ENCODE results near the gene TPP1. TPM values are rescaled to one million over a fixed set of nuclear protein-coding genes. Genes with fewer than 3 reads are reported as not detected.

The TPP1 gene
- total RNA-seq, 1 donor from 2014 or later = 72.0 TPM

- intact Hi-C loops (cut with DNase I) = no loop called here
- no peak for DNase-seq (ENCODE audit: low spot score)
Measured at GRCh38 chr11:6615882-6616585, 3.2 kb downstream of the TPP1 start.

- intact Hi-C loops (cut with DNase I) = no loop called here
- DNase-seq (ENCODE audit: low spot score) = no peak
Measured at GRCh38 chr11:6615046-6615445, 4.2 kb downstream of the TPP1 start.

- DNase-seq (ENCODE audit: low spot score) = no peak
- intact Hi-C loops (cut with DNase I) = no loop called here
Measured at GRCh38 chr11:6614446-6614845, 4.8 kb downstream of the TPP1 start.

DNA sequence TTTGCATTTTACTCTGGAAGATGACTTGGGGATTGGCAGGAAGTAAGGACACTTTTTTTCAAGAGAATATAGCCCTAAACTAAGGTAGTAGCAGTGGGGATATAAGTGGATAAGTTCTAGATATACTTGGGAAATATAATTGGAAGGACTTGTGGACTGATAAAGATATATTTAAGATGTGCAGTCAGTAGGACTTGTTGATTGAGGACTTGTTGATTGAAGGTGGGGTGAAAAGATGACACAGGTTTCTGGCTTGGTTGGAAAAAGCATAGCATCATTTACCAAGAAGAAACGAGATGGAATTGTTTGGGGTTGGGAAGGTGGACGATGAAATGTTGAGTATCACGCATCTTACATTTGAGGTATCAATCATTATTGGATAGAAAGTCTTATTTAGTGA lies 5.7 kb downstream of the TPP1 start:
- no peak for DNase-seq (ENCODE audit: low spot score)
- intact Hi-C loops (cut with DNase I) = loop anchor here (2.0 kb wide), 1 partner anchor 69 kb away; the partner anchor contains the start of gene MRPL17

DNA sequence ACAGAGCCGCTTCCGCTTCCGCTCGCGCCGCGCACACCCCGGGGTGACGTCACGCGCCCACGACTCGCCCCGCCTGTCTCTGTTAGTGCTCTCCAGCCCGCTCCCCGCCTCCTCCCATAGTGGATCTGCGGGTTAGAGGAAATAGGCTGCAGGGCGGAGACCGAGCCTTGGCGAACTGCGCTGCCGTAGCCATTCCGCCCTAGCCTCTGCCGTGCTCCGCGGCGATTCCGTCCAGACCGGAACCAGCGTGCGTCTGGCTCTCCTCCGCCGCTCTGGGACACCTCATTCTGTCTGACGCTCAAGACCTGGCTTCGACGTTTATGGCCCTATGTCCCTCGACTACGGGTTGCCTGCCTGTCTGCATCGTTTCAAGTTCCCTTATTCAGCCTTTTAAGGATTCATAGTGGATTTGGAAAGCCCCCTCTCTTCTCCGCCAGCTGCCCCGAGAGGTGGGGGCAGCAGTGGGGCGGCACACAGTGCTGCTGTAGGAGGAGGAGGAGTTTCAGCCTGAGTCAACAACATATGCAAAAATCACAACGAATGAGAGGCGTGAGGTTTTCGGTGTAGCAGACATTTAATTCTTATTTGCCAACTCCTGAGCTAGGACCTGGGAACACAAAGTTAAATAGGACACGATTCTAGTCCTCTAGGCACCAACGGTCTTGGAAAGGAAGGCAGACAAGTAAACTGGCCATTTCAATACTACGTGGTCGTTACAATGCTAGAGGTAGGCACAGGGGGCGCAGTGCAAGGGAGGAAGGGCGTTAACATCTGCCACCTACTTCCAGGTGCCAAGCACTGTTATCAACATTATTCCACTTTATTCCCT lies 6.8 kb downstream of the TPP1 start, which contains the start of gene TAF10:
TAF10 (minus strand) TSS at position 4 of the 829 bp plus-strand sequence. CDS start 27 bp downstream, outside the sequence.
- peak; percentile 99 for DNase-seq (ENCODE audit: low spot score)
- intact Hi-C loops (cut with DNase I) = loop anchor here (2.0 kb wide), 1 partner anchor 70 kb away; the partner anchor contains the start of gene MRPL17

DNA sequence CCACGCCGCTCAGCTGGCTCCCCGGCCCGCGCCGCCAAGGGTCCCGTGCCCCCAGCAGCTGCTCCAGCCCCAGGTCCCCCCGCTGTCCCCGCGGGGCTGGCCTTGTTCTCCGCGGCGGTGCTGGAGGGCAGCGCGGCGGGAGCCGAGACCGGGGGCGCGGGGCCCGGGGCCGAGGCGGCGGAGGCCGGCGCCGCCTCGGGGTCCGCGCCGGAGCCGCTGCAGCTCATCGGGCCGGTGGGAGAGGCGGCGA lies 7.3 kb downstream of the TPP1 start:
- DNase-seq (ENCODE audit: low spot score) = no peak
- intact Hi-C loops (cut with DNase I) = loop anchor here (2.0 kb wide), 1 partner anchor 71 kb away; the partner anchor contains the start of gene MRPL17

GRCh38 chr11:6611092-6611962 lies 7.9 kb downstream of the TPP1 start:
- intact Hi-C loops (cut with DNase I) = no loop called here
- no peak for DNase-seq (ENCODE audit: low spot score)

DNA sequence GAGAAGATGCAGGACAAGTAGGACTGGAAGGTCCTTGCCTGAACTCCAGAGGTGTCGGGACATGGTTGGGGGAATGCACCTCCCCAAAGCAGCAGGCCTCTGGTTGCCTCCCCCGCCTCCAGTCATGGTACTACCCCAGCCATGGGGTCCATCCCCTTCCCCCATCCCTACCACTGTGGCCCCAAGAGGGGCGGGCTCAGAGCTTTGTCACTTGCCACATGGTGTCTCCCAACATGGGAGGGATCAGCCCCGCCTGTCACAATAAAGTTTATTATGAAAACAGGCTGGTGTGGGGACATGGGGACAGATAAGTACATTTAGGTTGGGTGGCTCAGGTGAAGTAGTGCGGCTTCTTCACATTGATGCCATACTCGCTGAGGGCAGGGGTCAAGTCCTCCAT lies 8.6 kb downstream of the TPP1 start:
- DNase-seq (ENCODE audit: low spot score) = no peak
- intact Hi-C loops (cut with DNase I) = no loop called here

DNA sequence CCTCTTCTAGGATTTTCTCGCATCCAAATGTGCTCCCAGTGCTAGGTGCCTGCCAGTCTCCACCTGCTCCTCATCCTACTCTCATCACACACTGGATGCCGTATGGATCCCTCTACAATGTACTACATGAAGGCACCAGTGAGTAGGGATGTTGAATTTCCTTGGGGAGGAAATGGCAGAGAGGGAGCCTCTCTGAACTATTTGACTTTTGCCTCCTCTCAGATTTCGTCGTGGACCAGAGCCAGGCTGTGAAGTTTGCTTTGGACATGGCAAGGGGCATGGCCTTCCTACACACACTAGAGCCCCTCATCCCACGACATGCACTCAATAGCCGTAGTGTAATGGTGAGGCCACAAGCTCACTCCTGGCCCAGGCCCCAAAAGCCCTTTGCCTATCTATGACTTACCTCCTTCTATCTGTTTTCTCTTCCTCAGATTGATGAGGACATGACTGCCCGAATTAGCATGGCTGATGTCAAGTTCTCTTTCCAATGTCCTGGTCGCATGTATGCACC lies 9.7 kb downstream of the TPP1 start:
- no peak for DNase-seq (ENCODE audit: low spot score)
- intact Hi-C loops (cut with DNase I) = no loop called here

- intact Hi-C loops (cut with DNase I) = no loop called here
- DNase-seq (ENCODE audit: low spot score) = no peak
Measured at GRCh38 chr11:6608726-6609501, 10.3 kb downstream of the TPP1 start.

DNA sequence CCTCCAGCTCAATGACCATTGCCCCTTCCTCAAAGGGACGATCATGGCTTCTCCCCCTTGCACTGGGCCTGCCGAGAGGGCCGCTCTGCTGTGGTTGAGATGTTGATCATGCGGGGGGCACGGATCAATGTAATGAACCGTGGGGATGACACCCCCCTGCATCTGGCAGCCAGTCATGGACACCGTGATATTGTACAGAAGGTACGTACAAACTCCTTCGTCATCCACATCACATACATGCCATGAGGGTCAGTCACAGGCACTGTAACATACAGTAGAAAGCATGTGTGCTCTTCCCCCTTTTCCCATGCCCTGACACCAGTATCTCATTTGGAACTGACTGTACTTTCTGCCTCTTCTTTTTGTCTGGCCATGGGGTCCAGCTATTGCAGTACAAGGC lies 11.2 kb downstream of the TPP1 start:
- intact Hi-C loops (cut with DNase I) = no loop called here
- DNase-seq (ENCODE audit: low spot score) = no peak

- intact Hi-C loops (cut with DNase I) = no loop called here
- no peak for DNase-seq (ENCODE audit: low spot score)
Measured at GRCh38 chr11:6607190-6607795, 11.9 kb downstream of the TPP1 start.

DNA sequence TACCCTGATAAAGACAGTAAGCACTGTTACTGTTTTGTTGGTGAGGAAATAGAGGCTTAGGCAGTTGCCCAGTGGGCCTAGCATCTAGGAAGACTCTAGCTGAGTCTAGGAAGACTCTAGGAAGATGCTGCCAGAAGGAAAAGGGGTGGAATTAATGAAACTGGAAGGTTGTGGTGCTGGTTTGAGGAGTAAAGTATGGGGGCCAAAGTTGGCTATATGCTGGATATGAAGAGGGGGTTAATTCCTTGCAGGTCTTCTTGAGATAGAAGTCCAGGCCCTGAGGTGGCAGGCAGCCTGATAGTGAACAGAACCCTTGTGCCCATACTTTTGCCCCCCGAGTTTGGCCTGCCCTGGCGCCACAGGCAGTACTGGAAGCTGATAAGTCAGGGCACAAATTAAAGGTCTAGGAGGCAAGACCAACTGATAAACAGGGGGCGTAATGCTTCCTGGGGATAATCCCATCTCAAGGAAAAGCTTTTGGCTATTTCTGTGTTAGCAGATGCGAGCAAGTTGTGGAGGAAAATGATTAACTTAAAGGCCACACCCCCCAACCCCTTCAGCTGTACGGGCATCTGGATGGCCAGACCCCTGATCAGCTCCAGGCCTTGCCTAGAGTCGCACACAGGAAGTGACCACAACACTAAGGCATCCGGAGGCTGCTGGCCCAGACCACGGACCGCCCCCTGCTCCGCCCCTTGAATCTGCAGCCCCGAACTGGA lies 12.6 kb downstream of the TPP1 start:
- peak; percentile 95 for DNase-seq (ENCODE audit: low spot score)
- intact Hi-C loops (cut with DNase I) = no loop called here

DNA sequence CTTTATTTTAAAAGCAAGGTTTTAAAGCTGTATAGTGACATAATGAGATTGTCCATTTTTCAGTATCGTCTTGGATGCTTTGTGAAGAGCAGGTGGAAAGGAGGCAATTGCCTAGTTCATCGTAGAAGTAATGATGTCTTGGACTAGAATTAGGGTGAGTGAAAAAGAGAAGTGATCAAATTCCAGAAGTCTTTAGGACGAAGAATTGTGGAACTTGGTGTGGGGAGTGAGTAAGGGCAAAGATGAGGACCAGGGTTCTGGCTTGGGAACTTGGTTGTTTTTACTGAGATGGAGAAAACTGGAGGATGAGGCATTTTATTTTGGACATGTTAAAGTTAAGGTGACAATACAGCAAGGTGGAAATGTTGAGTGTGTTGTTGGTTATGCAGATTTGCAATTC lies 14.4 kb downstream of the TPP1 start:
- intact Hi-C loops (cut with DNase I) = loop anchor here (5.0 kb wide), 2 partner anchors 72 to 122 kb away; partner anchors contain the start of genes ARFIP2 and TIMM10B
- no peak for DNase-seq (ENCODE audit: low spot score)

GRCh38 chr11:6604081-6604626 lies 15.1 kb downstream of the TPP1 start:
- intact Hi-C loops (cut with DNase I) = loop anchor here (5.0 kb wide), 2 partner anchors 72 to 122 kb away; partner anchors contain the start of genes ARFIP2 and TIMM10B
- no peak for DNase-seq (ENCODE audit: low spot score)

DNA sequence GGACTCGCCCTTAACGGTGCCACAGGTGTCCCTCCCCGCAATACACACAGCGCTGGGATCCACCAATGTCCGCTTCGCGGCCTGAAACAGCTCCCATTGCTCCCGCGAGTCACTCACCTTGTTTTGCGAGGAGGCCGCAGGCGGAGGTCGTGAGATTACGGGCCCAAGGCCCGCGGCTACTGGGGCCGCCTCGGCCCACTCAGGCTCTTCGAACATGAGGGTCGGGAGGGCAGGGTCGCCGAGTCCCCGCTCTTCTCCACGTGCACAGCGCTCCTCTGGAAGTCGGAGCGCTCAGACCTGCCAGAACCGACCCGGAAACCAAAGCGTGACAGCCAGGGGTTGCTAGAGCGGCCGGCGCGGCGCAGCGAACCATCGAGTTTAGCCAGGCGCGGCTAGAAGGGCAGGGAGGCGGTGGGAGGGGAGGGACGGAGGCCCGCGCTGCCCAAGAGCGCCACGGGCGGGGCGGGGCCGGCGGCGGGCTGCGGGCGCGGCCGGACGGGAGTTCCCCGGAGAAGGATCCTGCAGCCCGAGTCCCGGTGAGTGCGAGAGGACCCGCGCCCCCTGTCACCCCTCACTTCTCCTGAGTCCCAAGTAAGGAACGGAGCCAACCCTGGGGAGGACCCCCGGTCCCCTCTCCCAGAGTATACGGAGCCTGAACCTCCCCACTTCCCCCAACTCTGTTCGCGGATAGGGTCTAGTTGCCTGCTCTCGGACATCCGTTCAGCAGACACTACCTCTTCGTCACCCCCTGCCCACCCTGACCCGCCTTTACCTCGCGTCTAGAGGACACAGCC lies 15.7 kb downstream of the TPP1 start, which contains the start of the genes ILK and RRP8:
ILK (plus strand) TSS at position 488 of the 794 bp plus-strand sequence. CDS start 498 bp downstream, outside the sequence.
RRP8 (minus strand) TSS at position 330 of the 794 bp plus-strand sequence; CDS start at position 216, 114 bp downstream.
- intact Hi-C loops (cut with DNase I) = loop anchor here (1.0 to 5.0 kb wide), 4 partner anchors 71 to 213 kb away; partner anchors contain the start of genes ARFIP2, MRPL17, SMPD1 and TIMM10B
- peak; percentile 98 for DNase-seq (ENCODE audit: low spot score)
